Right ventricle myocardium superior (tissue), 1 donor: ENCODE measurements around the gene ACTN1. TPM values are rescaled to one million over a fixed set of nuclear protein-coding genes. Genes with fewer than 3 reads are reported as not detected.
A peak's percentile ranks its signal among the peaks of the same experiment; 100 is the strongest.

Source experiments
- ATAC-seq: fragments of 200-7000 bp; cut with Tn5 transposase; one replicate; pipeline ENCODE4 v1.9.1; 2020; ENCODE audit warnings: mild to moderate bottlenecking; ENCODE audit not compliant: poor library complexity
- DNase-seq: peaks from one replicate; pipeline ENCODE4 v3.0.0-alpha.2; 2020
- intact Hi-C: fragments of 100-400 bp; cut with DNase I; formaldehyde crosslinking; loops from one replicate; pipeline ENCODE4 v1.11.2; 2022
- total RNA-seq: library from RNA; stranded (reverse); fragmentation: NEBNext Ultra II Directional; extraction: Animal tissue kit (Norgen Biotek cat#: 25700); gene quantifications from one replicate; pipeline ENCODE4 v1.2.1, GENCODE V29; 2021
- donor health status: DM: no; HTN: yes; CAD: no; lungs with severe emphysema.

ACTN1 gene
- total RNA-seq, 1 donor from 2014 or later: 92.5 TPM

DNA sequence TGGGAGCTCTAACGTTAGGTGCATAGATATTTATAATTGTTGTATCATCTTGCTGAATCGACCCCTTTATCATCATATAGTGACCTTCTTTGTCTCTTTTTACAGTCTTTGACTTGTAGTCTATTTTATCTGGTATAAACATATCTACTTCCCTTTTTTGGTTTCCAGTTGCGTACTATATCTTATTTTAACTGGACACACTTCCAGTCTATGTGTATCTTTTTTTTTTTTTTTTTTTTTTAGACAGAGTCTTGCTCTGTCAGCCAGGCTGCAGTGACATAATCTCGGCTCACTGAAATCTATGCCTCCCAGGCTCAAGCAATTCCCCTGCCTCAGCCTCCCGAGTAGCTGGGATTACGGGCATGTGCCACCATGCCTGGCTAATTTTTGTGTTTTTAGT is 144.3 kb downstream of the ACTN1 start:
- ATAC-seq: no peak
- no peak for DNase-seq
- intact Hi-C loops: no loop called here

DNA sequence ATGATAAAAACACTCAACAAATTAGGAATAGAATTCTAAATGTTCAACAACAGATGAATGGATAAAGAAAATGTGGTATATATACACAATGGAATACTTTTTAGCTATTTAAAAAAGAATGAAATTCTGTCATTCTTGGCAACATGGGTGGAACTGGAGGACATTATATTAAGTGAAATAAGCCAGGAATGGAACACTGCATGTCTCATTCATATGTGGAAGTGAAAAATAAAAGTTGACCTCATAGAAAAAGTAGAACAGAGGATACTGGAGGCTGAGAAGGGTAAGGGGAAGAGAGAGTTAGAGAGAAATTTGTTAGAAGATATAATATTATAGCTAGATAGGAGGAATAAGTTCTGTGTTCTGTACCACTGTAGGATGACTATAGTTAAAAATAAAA is 150.4 kb downstream of the ACTN1 start:
- DNase-seq (no peak), ATAC-seq (no peak)
- intact Hi-C loops: loop anchor here (10.0 kb wide), 1 partner anchor 994 kb away; no protein-coding TSS in a partner anchor

DNA sequence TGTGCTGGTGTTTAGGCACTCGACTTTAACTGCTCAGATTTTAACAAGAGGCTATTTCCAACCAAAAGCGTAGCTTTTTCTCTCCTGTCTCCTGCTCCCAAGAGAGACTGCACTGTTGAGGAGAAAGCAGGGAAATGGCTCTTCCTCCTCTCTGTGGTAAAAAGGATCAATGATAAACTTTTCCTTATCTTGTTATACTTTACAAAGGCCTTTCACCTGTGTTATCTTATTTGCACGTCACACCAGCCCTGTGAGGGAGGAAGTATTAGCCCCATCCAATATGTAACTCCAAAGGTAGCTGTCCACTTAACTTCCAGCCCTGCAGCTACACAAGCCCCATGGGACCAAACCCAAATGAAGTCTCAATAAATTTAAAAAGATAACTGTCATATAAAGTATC is 153.4 kb downstream of the ACTN1 start:
- DNase-seq: no peak
- no peak for ATAC-seq
- intact Hi-C loops: loop anchor here (10.0 kb wide), 1 partner anchor 991 kb away; no protein-coding TSS in a partner anchor

DNA sequence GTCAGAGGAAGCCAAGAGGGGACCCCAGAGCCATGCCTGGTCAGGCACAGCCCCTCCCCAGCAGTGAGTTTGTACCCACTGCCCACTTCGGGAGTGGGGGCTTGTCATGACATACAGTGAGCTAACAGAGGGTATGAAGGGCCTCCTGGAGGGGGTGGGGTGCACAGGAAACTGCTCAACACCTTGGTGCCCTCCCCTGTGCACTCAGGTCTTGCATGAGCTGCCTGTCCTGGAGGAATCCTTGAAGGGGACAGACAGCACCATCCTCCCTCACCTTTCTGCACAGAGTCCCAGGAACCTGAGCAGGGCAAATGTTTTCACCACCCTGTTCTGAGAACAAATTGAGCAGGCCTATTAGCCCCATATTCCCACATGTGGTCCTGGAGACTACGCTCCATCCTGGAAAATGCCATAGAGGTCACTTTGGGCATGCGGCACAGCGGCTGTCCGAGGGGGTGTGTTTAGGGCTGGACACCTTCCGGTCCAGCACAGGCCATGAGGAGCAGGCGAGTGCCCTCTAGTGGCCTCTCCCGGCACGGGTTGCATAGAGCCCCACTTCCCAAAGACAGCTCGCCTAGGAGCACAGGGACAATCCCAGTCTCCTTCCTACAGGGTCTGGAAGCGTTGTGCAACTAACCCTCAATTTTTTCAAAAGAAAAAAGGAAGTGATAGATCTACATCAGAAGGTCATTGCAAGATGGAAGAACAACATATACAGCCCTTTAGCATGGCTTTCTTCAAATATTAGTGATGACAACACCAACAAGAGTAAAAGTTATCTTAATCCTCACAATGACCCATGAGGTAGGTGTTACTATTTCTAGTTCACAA is 154.4 kb downstream of the ACTN1 start:
- intact Hi-C loops: loop anchor here (5.0 to 10.0 kb wide), 2 partner anchors 887 to 990 kb away; no protein-coding TSS in a partner anchor

DNA sequence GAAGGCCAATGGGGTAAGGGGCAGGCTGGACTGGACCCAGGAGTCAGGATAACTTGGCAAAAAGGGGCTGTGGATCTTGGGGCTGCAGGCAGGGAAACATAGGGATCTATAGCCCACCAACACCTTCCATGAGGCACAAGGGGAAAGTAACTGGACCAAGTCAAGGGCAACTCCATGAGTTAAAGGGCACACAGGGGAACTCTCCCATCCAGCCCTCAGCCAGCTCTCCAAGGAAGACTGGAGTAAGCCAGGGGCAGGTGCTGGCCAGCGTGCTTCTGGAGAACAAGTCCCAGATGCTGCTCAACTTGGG is 154.9 kb downstream of the ACTN1 start:
- no peak for ATAC-seq
- no peak for DNase-seq
- intact Hi-C loops: loop anchor here (5.0 to 10.0 kb wide), 2 partner anchors 887 to 989 kb away; no protein-coding TSS in a partner anchor

More for the DNA sequence above, 154.4 kb downstream of the ACTN1 start:
- ATAC-seq: peak; percentile 95
- peak; percentile 94 for DNase-seq

Other genes with a start within 250 kb of the ACTN1 start
- gene ZFP36L1, start 186.2 kb downstream of the ACTN1 start, total RNA-seq: 45.5 TPM
- gene DCAF5, start 173.8 kb upstream of the ACTN1 start, total RNA-seq: 53.4 TPM
- gene EXD2, start 212.2 kb upstream of the ACTN1 start, total RNA-seq: 16.7 TPM